H9 (cell line): Measurements from ENCODE around the gene UPK3A. TPM values are rescaled to one million over a fixed set of nuclear protein-coding genes. Genes with fewer than 3 reads are reported as not detected.

Experiments
- DNase-seq: peaks from one replicate; pipeline ENCODE4 v3.0.0-alpha.2; 2017
- H2AFZ ChIP-seq: one replicate; pipeline ENCODE4 v1.6.1; 2013; ENCODE audit warnings: mild to moderate bottlenecking, low read length, control low read depth, moderate library complexity
- H2AK5ac ChIP-seq: 2 replicates; pipeline ENCODE4 v1.6.1; 2013; ENCODE audit warnings: low read length, control low read depth, mixed read lengths; ENCODE audit not compliant: insufficient read length
- H2BK120ac ChIP-seq: one replicate; pipeline ENCODE4 v1.6.1; 2013; ENCODE audit warnings: low read depth, mild to moderate bottlenecking, low read length, control low read depth, inconsistent platforms; ENCODE audit not compliant: poor library complexity, severe bottlenecking
- H2BK12ac ChIP-seq: 2 replicates; pipeline ENCODE4 v1.6.1; 2013; ENCODE audit warnings: low read length, control low read depth, mixed read lengths, low read depth; ENCODE audit not compliant: insufficient read length
- H2BK15ac ChIP-seq: 2 replicates; pipeline ENCODE4 v1.6.1; 2013; ENCODE audit warnings: low read depth, low read length, control low read depth
- H2BK20ac ChIP-seq: one replicate; pipeline ENCODE4 v1.6.1; 2013; ENCODE audit warnings: low read depth, mild to moderate bottlenecking, low read length, control low read depth, inconsistent platforms; ENCODE audit not compliant: poor library complexity, severe bottlenecking
- H2BK5ac ChIP-seq: 2 replicates; pipeline ENCODE4 v1.6.1; 2013; ENCODE audit warnings: low read length, control low read depth, mixed read lengths; ENCODE audit not compliant: insufficient read length
- H3K14ac ChIP-seq: 2 replicates; pipeline ENCODE4 v1.6.1; 2013; ENCODE audit warnings: low read length, control low read depth; ENCODE audit not compliant: insufficient read depth
- H3K18ac ChIP-seq: 2 replicates; pipeline ENCODE4 v1.6.1; 2013; ENCODE audit warnings: low read depth, mild to moderate bottlenecking, mixed read lengths, low read length, control low read depth; ENCODE audit not compliant: insufficient read length
- H3K23ac ChIP-seq: 2 replicates; pipeline ENCODE4 v1.6.1; 2013; ENCODE audit warnings: low read length, control low read depth, mixed read lengths, low read depth; ENCODE audit not compliant: insufficient read length
- H3K23me2 ChIP-seq: 2 replicates; pipeline ENCODE4 v1.6.1; 2013; ENCODE audit warnings: low read depth, mild to moderate bottlenecking, mixed read lengths, low read length, control low read depth; ENCODE audit not compliant: insufficient read length, poor library complexity, severe bottlenecking
- H3K27ac ChIP-seq: 2 replicates; pipeline ENCODE4 v1.5.1; 2013; ENCODE audit warnings: low read length, control low read depth, mixed read lengths, low read depth; ENCODE audit not compliant: insufficient read length
- H3K27me3 ChIP-seq: 2 replicates; pipeline ENCODE4 v1.6.1; 2013; ENCODE audit warnings: low read length, control low read depth, inconsistent platforms; ENCODE audit not compliant: insufficient read depth
- H3K4ac ChIP-seq: 2 replicates; pipeline ENCODE4 v1.6.1; 2013; ENCODE audit warnings: low read depth, mild to moderate bottlenecking, control low read depth, inconsistent platforms, low read length, moderate library complexity
- H3K4me1 ChIP-seq: 2 replicates; pipeline ENCODE4 v1.6.1; 2013; ENCODE audit warnings: low read length, control low read depth, inconsistent platforms; ENCODE audit not compliant: insufficient read depth
- H3K4me2 ChIP-seq: 2 replicates; pipeline ENCODE4 v1.6.1; 2013; ENCODE audit warnings: low read length, control low read depth, mixed read lengths; ENCODE audit not compliant: insufficient read length, insufficient read depth
- H3K56ac ChIP-seq: 2 replicates; pipeline ENCODE4 v1.6.1; 2013; ENCODE audit warnings: low read depth, mild to moderate bottlenecking, mixed read lengths, low read length, control low read depth; ENCODE audit not compliant: insufficient read length
- H3K79me1 ChIP-seq: 2 replicates; pipeline ENCODE4 v1.6.1; 2013; ENCODE audit warnings: low read depth, mild to moderate bottlenecking, moderate library complexity, low read length, control low read depth, inconsistent platforms; ENCODE audit not compliant: insufficient read depth, poor library complexity, severe bottlenecking
- H3K79me2 ChIP-seq: 2 replicates; pipeline ENCODE4 v1.6.1; 2013; ENCODE audit warnings: low read length, control low read depth, inconsistent platforms; ENCODE audit not compliant: insufficient read depth
- H3K9ac ChIP-seq: 2 replicates; pipeline ENCODE4 v1.6.1; 2013; ENCODE audit warnings: low read length, control low read depth, mixed read lengths; ENCODE audit not compliant: insufficient read length; ENCODE audit errors: extremely low read depth
- H3K9me3 ChIP-seq: one replicate; pipeline ENCODE4 v1.6.1; 2013; ENCODE audit warnings: low read depth, low read length, inconsistent platforms; ENCODE audit not compliant: control insufficient read depth
- H3T11ph ChIP-seq: one replicate; pipeline ENCODE4 v1.6.1; 2013; ENCODE audit warnings: mild to moderate bottlenecking, low read length, control low read depth, inconsistent platforms
- H4K20me1 ChIP-seq: one replicate; pipeline ENCODE4 v1.6.1; 2013; ENCODE audit not compliant: control insufficient read depth, insufficient read length, insufficient read depth
- H4K5ac ChIP-seq: 2 replicates; pipeline ENCODE4 v1.6.1; 2013; ENCODE audit warnings: low read depth, mild to moderate bottlenecking, mixed read lengths, low read length, control low read depth; ENCODE audit not compliant: insufficient read length
- H4K8ac ChIP-seq: replicated peaks from 2 replicates; pipeline ENCODE4 v1.6.1; 2013; ENCODE audit warnings: low read length, control low read depth, mixed read lengths, low read depth; ENCODE audit not compliant: insufficient read length
- H4K91ac ChIP-seq: 2 replicates; pipeline ENCODE4 v1.6.1; 2013; ENCODE audit warnings: low read depth, mild to moderate bottlenecking, moderate library complexity, mixed read lengths, low read length, control low read depth; ENCODE audit not compliant: insufficient read length
- H3K27ac Mint-ChIP-seq, 3 experiments: 2 replicates in 2 of 3; 3 replicates in 1 of 3; pipeline ENCODE4 v1.8.0; 2020 to 2021; ENCODE audit warnings: mixed read lengths in 3 of 3, mild to moderate bottlenecking in 1 of 3, moderate library complexity in 1 of 3
- H3K27me3 Mint-ChIP-seq: 2 replicates; pipeline ENCODE4 v1.8.0; 2021; ENCODE audit warnings: low read depth, mild to moderate bottlenecking, moderate library complexity, mixed read lengths
- H3K36me3 Mint-ChIP-seq, 3 experiments: 2 replicates in 2 of 3; 3 replicates in 1 of 3; pipeline ENCODE4 v1.8.0; 2020 to 2021; ENCODE audit warnings: low read depth in 3 of 3, mixed read lengths in 3 of 3; ENCODE audit not compliant: insufficient read depth in 1 of 3
- H3K4me1 Mint-ChIP-seq, 2 experiments: 2 replicates each; pipeline ENCODE4 v1.8.0; 2020; ENCODE audit warnings: mixed read lengths in 2 of 2
- H3K4me3 Mint-ChIP-seq, 2 experiments: 2 replicates in 1 of 2; 3 replicates in 1 of 2; pipeline ENCODE4 v1.8.0; 2020 to 2021; ENCODE audit warnings: mild to moderate bottlenecking in 2 of 2, mixed read lengths in 2 of 2, moderate library complexity in 1 of 2
- H3K9me3 Mint-ChIP-seq, 2 experiments: 2 replicates in 1 of 2; 3 replicates in 1 of 2; pipeline ENCODE4 v1.8.0; 2020; ENCODE audit warnings: mild to moderate bottlenecking in 2 of 2, mixed read lengths in 2 of 2, moderate library complexity in 1 of 2
- WGBS: extraction: QIAGEN DNeasy Blood & Tissue Kit; methylation state at CpG from one replicate; pipeline ENCODE4 v1.1.7; 2013; ENCODE audit warnings: missing lambda C conversion rate, low lambda C conversion rate, mixed read lengths; ENCODE audit not compliant: insufficient read length; ENCODE audit errors: extremely low coverage; 5-methylcytosine and 5-hydroxymethylcytosine counted together
- total RNA-seq: library from RNA; stranded (reverse); gene quantifications from 2 replicates; pipeline ENCODE4 v1.2.1, GENCODE V29; 2021
- TF ChIP-seq, protein P1 (sequence below): fragments of 200-600 bp; sonication (generic); conservative IDR thresholded peaks from 3 replicates; pipeline ENCODE4 v1.8.0; 2021; ENCODE audit warnings: antibody characterized with exemption, mild to moderate bottlenecking

The UPK3A gene
- total RNA-seq, 1 experiment from 2014 or later, result not detected

DNA sequence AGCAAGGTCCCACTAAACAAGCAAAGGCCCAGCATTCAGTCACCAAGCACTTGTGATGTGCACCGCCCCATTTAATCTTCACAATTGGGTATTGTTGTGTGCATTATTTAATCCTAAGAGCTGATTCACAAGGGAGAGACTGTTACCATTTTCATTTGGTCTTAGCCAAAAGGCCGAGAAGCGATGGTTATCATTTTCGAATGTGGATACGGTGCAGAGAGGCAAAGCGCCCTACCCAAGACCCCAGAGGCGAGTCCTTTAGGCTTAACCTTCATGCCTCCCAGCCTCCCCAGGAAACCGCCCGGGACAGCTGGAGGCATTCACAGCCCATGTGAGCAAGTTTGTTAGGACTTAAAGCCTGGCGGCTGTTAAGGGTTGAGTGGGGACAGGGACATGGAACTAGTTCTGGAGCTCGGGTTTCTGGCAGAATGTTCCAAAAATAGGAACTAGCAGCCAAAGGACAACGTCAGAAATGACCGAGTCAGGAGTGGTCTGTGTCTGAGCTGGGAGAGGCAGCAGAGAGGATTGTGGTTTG, 13.0 kb upstream of the UPK3A start:
- Mint-ChIP-seq H3K36me3 (no peaks in the 10 kb centered on the region), H3K27ac (peak overlapping the region in 1 of 3 experiments; percentile 41; a peak in 1 of 7 replicates), H3K4me1 (peaks cover 12 to 18% of the 10 kb centered on the region in 2 experiments), H3K27me3 (peaks cover 26% of the 10 kb centered on the region), H3K9me3 (no peaks in the 10 kb centered on the region), H3K4me3 (no peak overlapping the region)
- H4K20me1 ChIP-seq, result no peaks in the 10 kb centered on the region
- H4K91ac ChIP-seq, result no peak overlapping the region
- DNase-seq, result no peak
- peaks cover 14% of the 10 kb centered on the region for H3K23me2 ChIP-seq
- H4K8ac ChIP-seq, result no peak overlapping the region
- H2BK20ac ChIP-seq, result no peak overlapping the region
- H3K23ac ChIP-seq, result no peak overlapping the region
- H2BK5ac ChIP-seq, result no peak overlapping the region
- no peak overlapping the region for H2BK120ac ChIP-seq
- no peak overlapping the region for H2BK15ac ChIP-seq
- H2AK5ac ChIP-seq, result no peak overlapping the region
- H3K14ac ChIP-seq, result no peak overlapping the region
- no peaks in the 10 kb centered on the region for H3K9me3 ChIP-seq
- no peak overlapping the region for H3K18ac ChIP-seq
- no peak overlapping the region for H2AFZ ChIP-seq
- no peak overlapping the region for H3K9ac ChIP-seq
- no peak overlapping the region for H3K56ac ChIP-seq
- H3K79me2 ChIP-seq, result no peaks in the 10 kb centered on the region
- no peak overlapping the region for H4K5ac ChIP-seq
- H3K4ac ChIP-seq, result no peak overlapping the region
- H3K4me2 ChIP-seq, result no peak overlapping the region
- no peak overlapping the region for H2BK12ac ChIP-seq
- WGBS, result no CpG with 5 or more reads among the region's 13 CpGs
- H3T11ph ChIP-seq, result no peak overlapping the region
- no peaks in the 10 kb centered on the region for H3K79me1 ChIP-seq
- no peak overlapping the region for H3K27ac ChIP-seq
- H3K4me1 ChIP-seq, result no peaks in the 10 kb centered on the region; the same call in 1 of the 2 replicates
- TF ChIP-seq, protein P1, sequence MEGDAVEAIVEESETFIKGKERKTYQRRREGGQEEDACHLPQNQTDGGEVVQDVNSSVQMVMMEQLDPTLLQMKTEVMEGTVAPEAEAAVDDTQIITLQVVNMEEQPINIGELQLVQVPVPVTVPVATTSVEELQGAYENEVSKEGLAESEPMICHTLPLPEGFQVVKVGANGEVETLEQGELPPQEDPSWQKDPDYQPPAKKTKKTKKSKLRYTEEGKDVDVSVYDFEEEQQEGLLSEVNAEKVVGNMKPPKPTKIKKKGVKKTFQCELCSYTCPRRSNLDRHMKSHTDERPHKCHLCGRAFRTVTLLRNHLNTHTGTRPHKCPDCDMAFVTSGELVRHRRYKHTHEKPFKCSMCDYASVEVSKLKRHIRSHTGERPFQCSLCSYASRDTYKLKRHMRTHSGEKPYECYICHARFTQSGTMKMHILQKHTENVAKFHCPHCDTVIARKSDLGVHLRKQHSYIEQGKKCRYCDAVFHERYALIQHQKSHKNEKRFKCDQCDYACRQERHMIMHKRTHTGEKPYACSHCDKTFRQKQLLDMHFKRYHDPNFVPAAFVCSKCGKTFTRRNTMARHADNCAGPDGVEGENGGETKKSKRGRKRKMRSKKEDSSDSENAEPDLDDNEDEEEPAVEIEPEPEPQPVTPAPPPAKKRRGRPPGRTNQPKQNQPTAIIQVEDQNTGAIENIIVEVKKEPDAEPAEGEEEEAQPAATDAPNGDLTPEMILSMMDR, result no peak
- H3K27me3 ChIP-seq, result no peaks in the 10 kb centered on the region
